Umbilical cord (tissue), 2 donors: Measurements from ENCODE around the gene CD8B. TPM values are rescaled to one million over a fixed set of nuclear protein-coding genes. Genes with fewer than 3 reads are reported as not detected.
A peak's percentile ranks its signal among the peaks of the same experiment; 100 is the strongest.
"Not testable (repeated sequence)": the region's sequence is repeated elsewhere in the genome, so short reads cannot be mapped to it uniquely, and the experiment has no call there.

ENCODE experiments used
- DNase-seq: peaks from one replicate; pipeline ENCODE4 v3.0.0-alpha.2; 2015; ENCODE audit warnings: low spot score
- total RNA-seq: library from RNA; depleted of rRNA; stranded (reverse); fragments of >200 nt; gene quantifications from one replicate; pipeline ENCODE4 v1.2.3, GENCODE V29; 2014; ENCODE audit warnings: low replicate concordance; ENCODE audit not compliant: insufficient read depth

CD8B gene
- total RNA-seq, 1 donor from 2014 or later = not detected

- peak; percentile 88 for DNase-seq
Measured at GRCh38 chr2:86836915-86837695, 24.6 kb downstream of the CD8B start.

- not testable (repeated sequence) for DNase-seq
Measured at GRCh38 chr2:86835548-86835889, 26.2 kb downstream of the CD8B start.

DNA sequence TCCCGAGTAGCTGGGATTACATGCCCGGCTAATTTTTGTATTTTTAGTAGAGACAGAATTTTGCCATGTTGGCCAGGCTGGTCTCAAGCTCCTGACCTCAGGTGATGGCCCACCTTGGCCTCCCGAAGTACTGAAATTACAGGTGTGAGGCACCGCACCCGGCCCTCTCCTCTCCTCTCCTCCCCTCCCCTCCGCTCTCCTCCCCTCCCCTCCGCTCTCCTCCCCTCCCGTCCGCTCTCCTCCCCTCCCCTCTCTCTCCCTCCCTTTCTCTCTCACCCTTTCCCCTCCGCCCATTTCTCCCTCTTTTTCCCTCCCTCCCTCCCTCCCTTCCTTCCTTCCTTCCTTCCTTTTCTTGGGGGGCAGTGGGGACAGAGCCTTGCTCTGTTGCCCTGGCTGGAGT lies 28.4 kb downstream of the CD8B start:
- DNase-seq = no peak

DNA sequence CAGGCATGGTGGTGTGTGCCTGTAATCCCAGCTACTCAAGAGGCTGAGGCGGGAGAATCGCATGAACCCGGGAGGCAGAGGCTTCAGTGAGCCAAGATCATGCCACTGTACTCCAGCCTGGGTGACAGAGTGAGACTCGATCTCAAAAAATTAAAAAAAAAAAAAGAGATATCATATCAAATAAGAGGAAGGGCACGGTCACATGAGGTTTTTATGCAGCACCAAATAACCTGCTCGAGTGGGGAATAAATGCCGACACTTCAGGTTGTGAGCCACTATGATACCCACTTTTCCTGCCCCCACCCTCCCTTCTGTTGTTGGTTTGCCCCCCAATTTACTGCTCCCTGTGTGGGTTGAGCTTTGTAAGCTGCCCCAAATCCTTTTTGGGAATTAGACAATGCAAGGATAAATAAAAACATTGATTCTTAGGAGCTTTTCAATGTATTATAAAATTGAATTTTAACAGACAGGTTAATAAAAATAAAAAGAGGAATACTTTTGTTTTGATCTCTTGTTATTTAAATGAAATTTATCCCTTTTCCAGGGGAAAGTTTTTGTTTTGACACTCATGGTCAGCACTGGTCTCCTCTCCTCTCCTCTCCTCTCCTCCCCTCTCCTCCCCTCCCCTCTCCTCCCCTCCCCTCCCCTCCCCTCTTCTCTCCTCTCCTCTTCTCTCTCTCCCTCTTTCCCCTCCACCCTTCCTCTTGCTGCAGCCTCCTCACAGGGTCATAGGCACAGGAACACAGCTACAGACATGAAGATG lies 29.2 kb downstream of the CD8B start:
- DNase-seq = no peak

- no peak for DNase-seq
Measured at GRCh38 chr2:86831537-86831936, 30.1 kb downstream of the CD8B start.

DNA sequence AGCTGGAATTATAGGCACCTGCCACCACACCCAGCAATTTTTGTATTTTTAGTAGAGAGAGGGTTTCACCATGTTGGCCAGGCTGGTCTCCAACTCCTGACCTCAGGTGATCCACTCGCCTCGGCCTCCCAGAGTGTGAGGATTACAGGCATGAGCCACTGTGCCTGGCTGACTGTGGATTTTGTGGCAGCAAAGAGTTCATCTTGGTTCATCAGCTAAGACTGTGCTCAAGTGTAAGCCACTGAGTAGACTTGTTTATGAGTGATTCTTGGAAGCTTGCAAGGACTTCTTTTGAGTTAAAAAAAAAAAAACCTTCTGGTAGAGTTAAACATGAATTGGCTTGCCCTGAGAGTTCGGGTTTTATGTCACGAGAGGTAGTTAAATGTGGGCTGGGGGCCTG lies 34.7 kb downstream of the CD8B start:
- DNase-seq = no peak

GRCh38 chr2:86825693-86826381 lies 35.8 kb downstream of the CD8B start:
- no peak for DNase-seq

- no peak for DNase-seq
Measured at GRCh38 chr2:86825036-86825692, 36.5 kb downstream of the CD8B start.

DNA sequence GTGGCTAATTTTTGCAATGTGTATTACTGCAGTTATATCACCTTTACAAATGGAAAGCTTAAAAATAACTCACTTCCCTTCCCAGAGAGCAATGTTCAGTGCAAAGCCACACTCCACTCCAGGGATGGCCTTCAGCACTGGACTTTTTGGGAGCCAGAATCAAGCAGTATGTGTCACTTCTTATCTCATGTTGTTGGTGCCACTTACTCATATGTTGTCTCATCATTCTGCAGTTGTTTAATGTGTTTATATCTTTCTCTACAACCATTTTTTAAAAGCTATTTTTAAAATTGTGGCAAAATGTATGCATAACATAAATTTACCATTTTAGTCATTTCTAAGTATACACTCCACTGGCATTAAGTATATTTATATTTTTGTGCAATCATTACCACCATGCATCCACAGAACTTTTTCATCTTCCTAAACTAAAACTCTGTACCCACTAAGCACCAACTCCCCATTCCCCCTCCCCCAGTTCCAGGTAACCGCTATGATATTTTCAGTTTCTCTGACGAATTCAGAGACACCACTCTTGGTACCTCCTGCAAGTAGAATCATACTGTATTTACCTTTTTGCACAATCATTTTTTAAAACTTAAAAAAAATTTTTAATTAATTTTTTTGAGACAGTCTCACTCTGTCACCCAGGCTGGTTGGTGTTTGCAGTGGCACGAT lies 38.9 kb downstream of the CD8B start:
- DNase-seq = no peak

DNA sequence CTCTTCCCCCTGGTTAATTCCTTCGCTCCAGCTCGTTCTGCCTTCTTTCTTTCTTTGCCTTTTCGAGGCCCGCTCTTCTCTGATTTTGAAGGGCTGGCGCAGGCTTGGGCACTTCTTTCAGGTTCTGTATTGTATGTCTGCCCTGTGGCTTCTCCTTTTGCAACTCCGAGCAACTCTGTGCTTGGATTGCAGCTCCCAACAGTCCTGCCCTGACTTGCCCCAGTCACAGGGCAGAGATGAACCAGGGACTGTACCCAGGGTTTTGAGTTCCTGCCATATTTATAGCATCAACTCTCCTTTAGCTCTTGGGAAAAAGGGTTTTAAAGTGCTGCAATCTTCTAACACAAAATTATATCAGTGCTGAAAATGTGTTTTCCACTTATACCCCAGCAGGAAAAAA lies 39.8 kb downstream of the CD8B start:
- peak; percentile 5 for DNase-seq

GRCh38 chr2:86821306-86821705 lies 40.4 kb downstream of the CD8B start:
- DNase-seq = no peak

GRCh38 chr2:86818957-86819356 lies 42.7 kb downstream of the CD8B start:
- DNase-seq = no peak

DNA sequence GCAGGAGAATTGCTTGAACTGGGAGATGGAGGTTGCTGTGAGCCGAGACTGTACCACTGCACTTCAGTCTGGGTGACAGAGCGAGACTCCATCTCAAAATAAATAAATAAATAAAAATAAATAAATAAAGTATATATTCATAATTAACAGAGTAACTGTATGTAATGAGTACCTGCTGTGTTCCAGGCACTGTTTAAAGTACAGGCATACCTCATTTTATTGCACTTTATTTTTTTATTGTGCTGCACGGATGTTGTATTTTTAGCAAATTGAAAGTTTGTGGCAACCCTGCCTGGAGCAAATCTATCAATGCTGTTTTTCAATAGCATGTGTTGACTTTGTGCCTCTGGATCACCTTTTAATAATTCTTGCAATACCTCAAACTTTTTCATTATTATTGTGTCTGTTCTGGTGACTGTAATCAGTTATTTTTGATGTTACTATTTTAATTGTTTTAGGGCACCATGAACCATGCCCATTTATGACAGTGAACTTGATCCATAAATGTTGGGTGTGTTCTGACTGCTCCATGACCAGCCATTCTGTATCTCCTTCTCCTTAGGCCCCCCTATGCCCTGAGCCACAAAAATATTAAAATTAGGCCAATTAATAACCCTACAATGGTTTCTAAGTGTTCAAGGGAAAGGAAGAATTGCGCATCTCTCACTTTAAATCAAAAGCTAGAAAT lies 43.4 kb downstream of the CD8B start:
- DNase-seq = no peak

DNA sequence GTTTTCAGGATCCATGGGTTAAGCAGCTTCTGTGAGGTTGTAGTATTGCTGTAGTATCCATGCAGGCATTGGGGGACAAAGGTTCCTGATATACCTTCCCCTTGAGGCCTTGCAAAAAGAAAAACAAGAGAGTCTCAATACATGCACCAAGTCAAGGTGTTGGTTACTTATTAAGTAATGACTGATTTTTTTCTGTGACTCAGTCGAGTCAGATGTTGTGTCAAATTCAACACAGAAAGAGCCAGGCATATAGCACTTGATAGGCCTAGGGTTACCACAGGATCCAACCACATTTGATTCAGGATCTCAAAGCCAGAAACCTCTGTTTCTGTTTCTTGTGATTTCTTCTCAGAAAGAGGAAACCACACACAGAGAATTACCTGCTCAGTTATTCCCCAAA lies 46.1 kb downstream of the CD8B start:
- DNase-seq = no peak

GRCh38 chr2:86809481-86810121 lies 52.1 kb downstream of the CD8B start:
- no peak for DNase-seq

GRCh38 chr2:86808315-86809161 lies 53.1 kb downstream of the CD8B start:
- DNase-seq = peak; percentile 80

GRCh38 chr2:86807468-86808275 lies 54.0 kb downstream of the CD8B start:
- DNase-seq = peak; percentile 47

GRCh38 chr2:86807133-86807467 lies 54.6 kb downstream of the CD8B start:
- DNase-seq = no peak
